ENCODE results near the gene TRERF1. TPM values are rescaled to one million over a fixed set of nuclear protein-coding genes. Genes with fewer than 3 reads are reported as not detected.
A peak's percentile ranks its signal among the peaks of the same experiment; 100 is the strongest.

TRERF1 gene
- total RNA-seq, 1 donor from 2014 or later = 7.9 TPM

- DNase-seq (ENCODE audit: low spot score, unreplicated experiment) = no peak
- Mint-ChIP-seq H3K36me3 (ENCODE audit: insufficient read depth) (no peaks in the 10 kb centered on the region), H3K27ac (no peak overlapping the region), H3K4me3 (ENCODE audit: low read depth) (no peak overlapping the region), H3K4me1 (ENCODE audit: low read depth) (peaks cover 12% of the 10 kb centered on the region), H3K27me3 (no peaks in the 10 kb centered on the region), H3K9me3 (ENCODE audit: low read depth) (no peaks in the 10 kb centered on the region)
- no peak for TF ChIP-seq CTCF (IDR thresholded peaks at IDR 0.05; ENCODE audit: unreplicated experiment)
Observed at GRCh38 chr6:42389736-42390135, 62.0 kb downstream of the TRERF1 start.

GRCh38 chr6:42388046-42388445 is 63.7 kb downstream of the TRERF1 start:
- no peak for TF ChIP-seq CTCF (IDR thresholded peaks at IDR 0.05; ENCODE audit: unreplicated experiment)
- H3K9me3 Mint-ChIP-seq (ENCODE audit: low read depth) = no peaks in the 10 kb centered on the region
- H3K36me3 Mint-ChIP-seq (ENCODE audit: insufficient read depth) = no peaks in the 10 kb centered on the region
- DNase-seq (ENCODE audit: low spot score, unreplicated experiment) = no peak
- H3K4me1 Mint-ChIP-seq (ENCODE audit: low read depth) = peaks cover 3% of the 10 kb centered on the region
- no peaks in the 10 kb centered on the region for H3K27me3 Mint-ChIP-seq
- H3K27ac Mint-ChIP-seq = no peak overlapping the region
- H3K4me3 Mint-ChIP-seq (ENCODE audit: low read depth) = no peak overlapping the region

GRCh38 chr6:42387336-42387735 is 64.4 kb downstream of the TRERF1 start:
- H3K36me3 Mint-ChIP-seq (ENCODE audit: insufficient read depth) = no peaks in the 10 kb centered on the region
- H3K27ac Mint-ChIP-seq = no peak overlapping the region
- H3K4me3 Mint-ChIP-seq (ENCODE audit: low read depth) = no peak overlapping the region
- no peaks in the 10 kb centered on the region for H3K27me3 Mint-ChIP-seq
- H3K9me3 Mint-ChIP-seq (ENCODE audit: low read depth) = no peaks in the 10 kb centered on the region
- DNase-seq (ENCODE audit: low spot score, unreplicated experiment) = no peak
- TF ChIP-seq CTCF (IDR thresholded peaks at IDR 0.05; ENCODE audit: unreplicated experiment) = no peak
- H3K4me1 Mint-ChIP-seq (ENCODE audit: low read depth) = no peaks in the 10 kb centered on the region

GRCh38 chr6:42385339-42385738 is 66.4 kb downstream of the TRERF1 start:
- Mint-ChIP-seq H3K36me3 (ENCODE audit: insufficient read depth) (no peaks in the 10 kb centered on the region), H3K27me3 (no peaks in the 10 kb centered on the region), H3K27ac (peak overlapping the region; percentile 8), H3K9me3 (ENCODE audit: low read depth) (no peaks in the 10 kb centered on the region), H3K4me1 (ENCODE audit: low read depth) (no peaks in the 10 kb centered on the region), H3K4me3 (ENCODE audit: low read depth) (no peak overlapping the region)
- DNase-seq (ENCODE audit: low spot score, unreplicated experiment) = no peak
- no peak for TF ChIP-seq CTCF (IDR thresholded peaks at IDR 0.05; ENCODE audit: unreplicated experiment)

- Mint-ChIP-seq H3K9me3 (ENCODE audit: low read depth) (no peaks in the 10 kb centered on the region), H3K27ac (no peak overlapping the region), H3K36me3 (ENCODE audit: insufficient read depth) (no peaks in the 10 kb centered on the region), H3K4me1 (ENCODE audit: low read depth) (no peaks in the 10 kb centered on the region), H3K4me3 (ENCODE audit: low read depth) (no peak overlapping the region), H3K27me3 (no peaks in the 10 kb centered on the region)
- no peak for TF ChIP-seq CTCF (IDR thresholded peaks at IDR 0.05; ENCODE audit: unreplicated experiment)
- DNase-seq (ENCODE audit: low spot score, unreplicated experiment) = no peak
Observed at GRCh38 chr6:42383421-42384205, 68.1 kb downstream of the TRERF1 start.
